Kidney (tissue), 14 donors: ENCODE results near the gene COL5A2. TPM values are rescaled to one million over a fixed set of nuclear protein-coding genes. Genes with fewer than 3 reads are reported as not detected.

ENCODE experiments used
- DNase-seq, 5 donors: peaks; one replicate each; pipeline ENCODE4 v3.0.0-alpha.2; 2013 to 2020
- FAIRE-seq: peaks from 2 replicates; lab custom pipeline; 2012; peaks lifted over from hg19 to GRCh38; lab: Jason Lieb, UNC
- H3K27ac ChIP-seq, 2 donors: one replicate each; pipeline ENCODE4 v1.7.0; 2013; ENCODE audit warnings: low read depth in 2 of 2, low read length in 2 of 2, inconsistent platforms in 1 of 2
- H3K27me3 ChIP-seq: one replicate; pipeline ENCODE4 v1.7.1; 2013; ENCODE audit warnings: low read length, inconsistent platforms; ENCODE audit not compliant: control insufficient read depth, insufficient read depth
- H3K36me3 ChIP-seq, 3 donors: one replicate each; pipeline versions ENCODE4 v1.7.0 to v1.7.1; 2013; ENCODE audit warnings: low read length in 3 of 3, control low read depth in 1 of 3, inconsistent platforms in 1 of 3; ENCODE audit not compliant: insufficient read depth in 3 of 3, control insufficient read depth in 2 of 3
- H3K4me1 ChIP-seq, 3 donors: one replicate each; pipeline versions ENCODE4 v1.7.0 to v1.7.1; 2013; ENCODE audit warnings: low read length in 3 of 3, inconsistent platforms in 1 of 3, low read depth in 1 of 3; ENCODE audit not compliant: control insufficient read depth in 2 of 3, insufficient read depth in 2 of 3
- H3K4me3 ChIP-seq, 3 donors: one replicate each; pipeline versions ENCODE4 v1.7.0 to v1.8.1; 2013; ENCODE audit warnings: low read length in 3 of 3, control low read depth in 1 of 3, inconsistent platforms in 1 of 3
- H3K9ac ChIP-seq, 3 donors: one replicate each; pipeline versions ENCODE4 v1.7.0 to v1.7.1; 2013; ENCODE audit warnings: low read length in 3 of 3, control low read depth in 1 of 3, inconsistent platforms in 1 of 3
- H3K9me3 ChIP-seq, 3 donors: one replicate each; pipeline versions ENCODE4 v1.7.0 to v1.7.1; 2013; ENCODE audit warnings: low read length in 3 of 3, control low read depth in 1 of 3, inconsistent platforms in 1 of 3; ENCODE audit not compliant: control insufficient read depth in 2 of 3, insufficient read depth in 1 of 3
- CTCF ChIP-seq: IDR thresholded peaks from 3 replicates; pipeline ENCODE4 v1.5.1; 2012; ENCODE audit warnings: mild to moderate bottlenecking, moderate library complexity, borderline replicate concordance; ENCODE audit not compliant: insufficient read depth; ENCODE audit errors: extremely low read depth
- intact Hi-C: fragments of 100-400 bp; cut with DNase I; formaldehyde crosslinking; loops from one replicate; pipeline ENCODE4 v1.11.1; 2022
- polyA plus RNA-seq: library from polyadenylated mRNA; stranded (reverse); fragments of 350-450 nt; fragmentation: Illumina TruSeq; extraction: RNeasy Lipid Tissue Mini Kit (QIAGEN cat#74804); gene quantifications from one replicate; pipeline ENCODE4 v1.2.3, GENCODE V29; 2014; ENCODE audit warnings: low read depth, low replicate concordance; ENCODE audit not compliant: insufficient read depth
- total RNA-seq: library from RNA; stranded (reverse); fragmentation: NEBNext Ultra II Directional; extraction: Animal tissue kit (Norgen Biotek cat#: 25700); gene quantifications from one replicate; pipeline ENCODE4 v1.2.1, GENCODE V29; 2021
- donor health status: control.
- donor health status: control.
- donor health status: control.
- donor health status: control.
- donor health status: control.
- donor health status: DM: yes; HTN: yes; CAD: no.
- donor health status: Normal renal cell carcinoma (clear cell type).

Gene COL5A2
- total and polyA plus RNA-seq, 2 donors from 2014 or later = 3.6 to 12.3 TPM

DNA sequence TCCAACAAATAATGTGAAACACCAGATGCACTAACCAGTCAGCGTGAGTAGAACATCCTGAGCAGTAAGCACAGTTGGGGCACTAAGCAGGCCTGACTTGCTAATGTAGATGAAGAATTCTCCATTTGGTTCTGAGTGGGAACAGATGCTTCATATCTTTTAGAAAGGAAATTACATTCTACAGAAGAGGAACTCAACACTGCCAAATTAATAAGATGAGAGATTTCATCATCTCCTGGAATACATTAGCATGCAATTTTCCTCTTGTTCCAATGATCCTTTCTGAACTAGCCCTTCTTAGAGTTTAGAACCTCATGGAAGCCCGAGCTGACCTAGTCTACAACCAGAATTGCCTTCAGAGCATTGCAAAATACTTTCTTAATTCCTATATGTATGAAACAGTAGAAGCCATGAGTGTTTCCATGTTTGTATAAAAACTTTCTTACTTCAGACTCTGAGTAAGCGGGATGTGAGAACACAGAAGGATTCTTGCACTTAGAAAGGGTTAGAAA is 34.8 kb downstream of the COL5A2 start:
- FAIRE-seq = no peak
- intact Hi-C loops = no loop called here
- Histone ChIP-seq H3K36me3 (no peaks in the 10 kb centered on the region), H3K4me1 (no peaks in the 10 kb centered on the region), H3K4me3 (no peak overlapping the region), H3K9ac (no peak overlapping the region), H3K27me3 (no peaks in the 10 kb centered on the region), H3K9me3 (no peaks in the 10 kb centered on the region), H3K27ac (no peak overlapping the region)
- no peak for TF ChIP-seq CTCF
- peak in 1 of 5 donors; percentile 28 for DNase-seq

DNA sequence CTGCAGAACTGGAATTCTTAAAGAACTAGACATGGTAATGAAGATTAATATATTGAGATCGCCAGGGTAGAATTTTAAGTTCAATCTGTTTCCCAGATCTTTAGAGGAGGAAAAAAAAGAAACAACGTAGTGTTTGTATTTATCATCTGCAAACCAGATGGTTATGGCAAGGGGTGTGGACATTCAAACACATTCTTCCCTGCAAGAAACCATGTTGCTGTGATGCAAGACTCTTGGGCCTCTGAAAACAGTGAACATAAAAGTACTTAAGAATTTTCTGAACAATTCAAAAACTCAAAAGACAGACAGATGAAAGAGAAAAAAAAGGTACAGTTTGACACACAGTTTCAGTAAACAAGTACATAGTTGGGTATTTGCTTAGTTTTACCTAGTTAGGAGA is 35.6 kb downstream of the COL5A2 start:
- intact Hi-C loops = no loop called here
- Histone ChIP-seq H3K4me1 (no peaks in the 10 kb centered on the region), H3K4me3 (no peak overlapping the region), H3K27ac (no peak overlapping the region), H3K27me3 (no peaks in the 10 kb centered on the region), H3K9ac (no peak overlapping the region), H3K9me3 (no peaks in the 10 kb centered on the region), H3K36me3 (no peaks in the 10 kb centered on the region)
- DNase-seq = peak in 1 of 5 donors; percentile 17
- FAIRE-seq = no peak
- TF ChIP-seq CTCF = no peak

- Histone ChIP-seq H3K9me3 (no peaks in the 10 kb centered on the region), H3K27ac (no peak overlapping the region), H3K4me3 (no peak overlapping the region), H3K4me1 (no peaks in the 10 kb centered on the region), H3K9ac (no peak overlapping the region), H3K27me3 (no peaks in the 10 kb centered on the region), H3K36me3 (no peaks in the 10 kb centered on the region)
- TF ChIP-seq CTCF = peak; percentile 73
- intact Hi-C loops = no loop called here
- no peak for DNase-seq
- FAIRE-seq = peak; percentile 35
These were observed 36.4 kb downstream of the COL5A2 start for GRCh38 chr2:189142893-189143759.
